Caco-2 (cell line): ENCODE measurements around the gene PPFIA4. TPM values are rescaled to one million over a fixed set of nuclear protein-coding genes. Genes with fewer than 3 reads are reported as not detected.

Source experiments
- BruUV-seq: library from RNA; stranded (reverse); fragments of 400-500 nt; replicated peaks from 2 replicates; lab custom pipeline; 2021; lab: Mats Ljungman, UMichigan
- CTCF ChIA-PET: fragments of 300-600 bp; sonication (Branson Sonifier 250); formaldehyde crosslinking; loops from one replicate; lab custom pipeline; 2022; ENCODE audit warnings: antibody characterized with exemption; lab: Charles Lee
- POLR2A ChIA-PET: fragments of 300-600 bp; sonication (Branson Sonifier 250); formaldehyde crosslinking; loops from one replicate; lab custom pipeline; 2022; ENCODE audit warnings: antibody characterized with exemption; lab: Charles Lee
- DNase-seq, 2 experiments: peaks; one replicate each; pipeline versions ENCODE4 v3.0.0 to v3.0.0-alpha.2; 2020 to 2022
- H3K27me3 ChIP-seq: replicated peaks from 2 replicates; pipeline ENCODE4 v1.6.0; 2011; ENCODE audit warnings: low read length; ENCODE audit not compliant: control insufficient read depth, insufficient read depth
- H3K36me3 ChIP-seq: 2 replicates; pipeline ENCODE4 v1.5.1; 2011; ENCODE audit warnings: low read length; ENCODE audit not compliant: control insufficient read depth, insufficient read depth
- H3K4me1 ChIP-seq: fragments of 250-450 bp; sonication (Bioruptor Pico); 2 replicates; pipeline ENCODE4 v1.5.1; 2020; ENCODE audit warnings: mild to moderate bottlenecking
- H3K4me3 ChIP-seq: 2 replicates; pipeline ENCODE4 v1.5.1; 2011; ENCODE audit warnings: low read depth, mild to moderate bottlenecking, control low read depth, low read length
- H3K9me3 ChIP-seq: fragments of 250-450 bp; sonication (Bioruptor Pico); 2 replicates; pipeline ENCODE4 v1.5.1; 2020; ENCODE audit warnings: mild to moderate bottlenecking, moderate library complexity
- H3K27ac Mint-ChIP-seq: one replicate; pipeline ENCODE4 v1.8.0; 2022; ENCODE audit warnings: mixed read lengths; ENCODE audit not compliant: unreplicated experiment
- H3K27me3 Mint-ChIP-seq: one replicate; pipeline ENCODE4 v1.8.0; 2022; ENCODE audit warnings: mixed read lengths; ENCODE audit not compliant: insufficient read depth, unreplicated experiment
- H3K36me3 Mint-ChIP-seq: one replicate; pipeline ENCODE4 v1.8.0; 2022; ENCODE audit warnings: mild to moderate bottlenecking, mixed read lengths; ENCODE audit not compliant: insufficient read depth, unreplicated experiment
- H3K4me1 Mint-ChIP-seq: one replicate; pipeline ENCODE4 v1.8.0; 2022; ENCODE audit warnings: low read depth, mixed read lengths; ENCODE audit not compliant: unreplicated experiment
- H3K4me3 Mint-ChIP-seq: one replicate; pipeline ENCODE4 v1.8.0; 2022; ENCODE audit warnings: mild to moderate bottlenecking, moderate library complexity, mixed read lengths; ENCODE audit not compliant: unreplicated experiment
- H3K9me3 Mint-ChIP-seq: one replicate; pipeline ENCODE4 v1.8.0; 2022; ENCODE audit warnings: mixed read lengths; ENCODE audit not compliant: unreplicated experiment
- intact Hi-C: fragments of 100-400 bp; cut with micrococcal nuclease; formaldehyde crosslinking; loops from one replicate; pipeline ENCODE4 v1.10.0; 2022; ENCODE audit not compliant: unreplicated experiment
- total RNA-seq: library from RNA; stranded (reverse); gene quantifications from 2 replicates; pipeline ENCODE4 v1.2.3, GENCODE V29; 2022
- TF ChIP-seq, protein P1 (sequence below), 2 experiments: fragments of 200-600 bp in 1 of 2; IDR thresholded peaks; 1 replicate in 1 of 2; 2 replicates in 1 of 2; pipeline versions ENCODE4 v1.5.1 to v1.8.0; 2011 to 2022; ENCODE audit warnings: antibody characterized with exemption in 1 of 2, control low read depth in 1 of 2, inconsistent platforms in 1 of 2, low read depth in 1 of 2, low read length in 1 of 2, mild to moderate bottlenecking in 1 of 2, moderate library complexity in 1 of 2; ENCODE audit not compliant: insufficient read depth in 1 of 2, severe bottlenecking in 1 of 2, unreplicated experiment in 1 of 2

The PPFIA4 gene
- total RNA-seq, 1 experiment from 2014 or later = 9.4 TPM

GRCh38 chr1:203104789-203105390, 78.6 kb downstream of the PPFIA4 start:
- Histone ChIP-seq H3K4me1 (no peaks in the 10 kb centered on the region), H3K36me3 (no peaks in the 10 kb centered on the region), H3K9me3 (peaks cover 6% of the 10 kb centered on the region), H3K4me3 (no peak overlapping the region), H3K27me3 (no peaks in the 10 kb centered on the region)
- no peak overlapping the region for H3K27ac Mint-ChIP-seq
- H3K9me3 Mint-ChIP-seq = peaks cover 16% of the 10 kb centered on the region
- no peak for DNase-seq
- TF ChIP-seq, protein P1, sequence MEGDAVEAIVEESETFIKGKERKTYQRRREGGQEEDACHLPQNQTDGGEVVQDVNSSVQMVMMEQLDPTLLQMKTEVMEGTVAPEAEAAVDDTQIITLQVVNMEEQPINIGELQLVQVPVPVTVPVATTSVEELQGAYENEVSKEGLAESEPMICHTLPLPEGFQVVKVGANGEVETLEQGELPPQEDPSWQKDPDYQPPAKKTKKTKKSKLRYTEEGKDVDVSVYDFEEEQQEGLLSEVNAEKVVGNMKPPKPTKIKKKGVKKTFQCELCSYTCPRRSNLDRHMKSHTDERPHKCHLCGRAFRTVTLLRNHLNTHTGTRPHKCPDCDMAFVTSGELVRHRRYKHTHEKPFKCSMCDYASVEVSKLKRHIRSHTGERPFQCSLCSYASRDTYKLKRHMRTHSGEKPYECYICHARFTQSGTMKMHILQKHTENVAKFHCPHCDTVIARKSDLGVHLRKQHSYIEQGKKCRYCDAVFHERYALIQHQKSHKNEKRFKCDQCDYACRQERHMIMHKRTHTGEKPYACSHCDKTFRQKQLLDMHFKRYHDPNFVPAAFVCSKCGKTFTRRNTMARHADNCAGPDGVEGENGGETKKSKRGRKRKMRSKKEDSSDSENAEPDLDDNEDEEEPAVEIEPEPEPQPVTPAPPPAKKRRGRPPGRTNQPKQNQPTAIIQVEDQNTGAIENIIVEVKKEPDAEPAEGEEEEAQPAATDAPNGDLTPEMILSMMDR (IDR thresholded peaks at IDR 0.05; ENCODE audit: insufficient read depth in 1 of 2, low read depth in 1 of 2, low read length in 1 of 2, severe bottlenecking in 1 of 2, unreplicated experiment in 1 of 2) = no peak
- H3K27me3 Mint-ChIP-seq = peaks cover 12% of the 10 kb centered on the region
- no peaks in the 10 kb centered on the region for H3K36me3 Mint-ChIP-seq
- ChIA-PET POLR2A (no interaction called here), CTCF (no interaction called here)
- H3K4me3 Mint-ChIP-seq = no peak overlapping the region
- H3K4me1 Mint-ChIP-seq = no peaks in the 10 kb centered on the region
- BruUV-seq = no TSS peak
- intact Hi-C loops = no loop called here

- no peak for DNase-seq
- Mint-ChIP-seq H3K27me3 (peaks cover 6% of the 10 kb centered on the region), H3K9me3 (no peaks in the 10 kb centered on the region), H3K27ac (no peak overlapping the region), H3K4me1 (no peaks in the 10 kb centered on the region), H3K36me3 (no peaks in the 10 kb centered on the region), H3K4me3 (no peak overlapping the region)
- TF ChIP-seq, protein P1 (IDR thresholded peaks at IDR 0.05; ENCODE audit: insufficient read depth in 1 of 2, low read depth in 1 of 2, low read length in 1 of 2, severe bottlenecking in 1 of 2, unreplicated experiment in 1 of 2) = no peak
- Histone ChIP-seq H3K27me3 (no peaks in the 10 kb centered on the region), H3K4me1 (no peaks in the 10 kb centered on the region), H3K36me3 (no peaks in the 10 kb centered on the region), H3K4me3 (no peak overlapping the region), H3K9me3 (no peaks in the 10 kb centered on the region)
- intact Hi-C loops = no loop called here
- BruUV-seq = no TSS peak
- POLR2A ChIA-PET = no interaction called here
- CTCF ChIA-PET = no interaction called here
Measured at GRCh38 chr1:203112475-203112874, 86.2 kb downstream of the PPFIA4 start.

GRCh38 chr1:203113308-203113707, 87.0 kb downstream of the PPFIA4 start:
- H3K36me3 Mint-ChIP-seq = no peaks in the 10 kb centered on the region
- ChIA-PET CTCF (interaction anchor here (1.1 to 1.4 kb wide), 3 partner anchors 15 to 103 kb away, joined by 3 to 5 read pairs (median 3); partner anchors contain the start of gene ADORA1), POLR2A (no interaction called here)
- H3K27me3 ChIP-seq = no peaks in the 10 kb centered on the region
- H3K9me3 Mint-ChIP-seq = no peaks in the 10 kb centered on the region
- no peaks in the 10 kb centered on the region for H3K36me3 ChIP-seq
- DNase-seq = no peak
- H3K4me3 Mint-ChIP-seq = no peak overlapping the region
- TF ChIP-seq, protein P1 (IDR thresholded peaks at IDR 0.05; ENCODE audit: insufficient read depth in 1 of 2, low read depth in 1 of 2, low read length in 1 of 2, severe bottlenecking in 1 of 2, unreplicated experiment in 1 of 2) = no peak
- peaks cover 4% of the 10 kb centered on the region for H3K27me3 Mint-ChIP-seq
- BruUV-seq = no TSS peak
- H3K4me3 ChIP-seq = no peak overlapping the region
- H3K4me1 Mint-ChIP-seq = no peaks in the 10 kb centered on the region
- H3K4me1 ChIP-seq = no peaks in the 10 kb centered on the region
- H3K9me3 ChIP-seq = no peaks in the 10 kb centered on the region
- H3K27ac Mint-ChIP-seq = no peak overlapping the region
- intact Hi-C loops = no loop called here
